ENCODE measurements around the gene PHF11. TPM values are rescaled to one million over a fixed set of nuclear protein-coding genes. Genes with fewer than 3 reads are reported as not detected.
A peak's percentile ranks its signal among the peaks of the same experiment; 100 is the strongest.

PHF11 gene
- total and polyA plus RNA-seq, 2 of the 13 experiments (the other 11 are each of a cell fraction or from before 2014, with no cell fraction given) = 15.8 to 22.0 TPM

DNA sequence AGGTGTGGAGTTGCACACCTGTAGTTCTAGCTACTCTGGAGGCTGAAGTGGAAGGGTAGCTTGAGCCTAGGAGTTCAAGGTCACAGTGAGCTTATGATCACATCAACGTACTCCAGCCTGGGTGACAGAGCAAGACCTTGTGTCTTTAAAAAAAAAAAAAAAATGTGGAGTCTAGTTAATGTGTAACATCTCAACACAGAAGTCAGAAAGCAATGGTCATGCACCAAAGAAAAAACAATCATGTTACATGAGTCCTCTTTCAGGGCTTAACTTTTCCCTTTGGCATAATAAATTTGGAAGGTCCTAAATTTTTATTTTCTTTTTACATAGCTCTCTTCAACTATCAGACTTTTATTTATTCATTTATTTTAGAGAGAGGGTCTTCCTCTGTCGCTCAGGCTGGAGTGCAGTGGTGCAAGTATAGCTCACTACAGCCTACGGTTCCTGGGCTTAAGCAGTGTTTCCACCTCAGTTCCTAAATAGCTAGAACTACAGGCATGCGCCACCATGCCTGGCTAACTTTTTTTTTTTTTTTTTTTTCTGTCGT, 29.4 kb upstream of the PHF11 start (continued):
- TF ChIP-seq ZSCAN22 (CRISPR knock-in tag; IDR thresholded peaks at IDR 0.05) (no peak), PCBP2 (optimal IDR thresholded peaks at IDR 0.05; ENCODE audit: low read depth, low read length, poor library complexity, severe bottlenecking) (no peak), ZFY (CRISPR knock-in tag; IDR thresholded peaks at IDR 0.05) (no peak), ZBTB7B (CRISPR knock-in tag; IDR thresholded peaks at IDR 0.05) (no peak), NRL (CRISPR knock-in tag; IDR thresholded peaks at IDR 0.05; ENCODE audit: borderline replicate concordance) (no peak), YEATS4 (CRISPR knock-in tag; IDR thresholded peaks at IDR 0.05; ENCODE audit: borderline replicate concordance) (no peak), ZBTB1 (CRISPR knock-in tag; IDR thresholded peaks at IDR 0.05; ENCODE audit: borderline replicate concordance) (no peak), NFYB (CRISPR knock-in tag; IDR thresholded peaks at IDR 0.05) (no peak), NR2F6 (IDR thresholded peaks at IDR 0.05) (0 out of 2 replicates have a peak, but pooled peaks have one; percentile 21), NR2F6 (CRISPR knock-in tag; IDR thresholded peaks at IDR 0.05) (peak; percentile 73), GATAD2A (CRISPR knock-in tag; IDR thresholded peaks at IDR 0.05) (peak; percentile 33; the same call in 1 of the 2 replicates), ZNF350 (CRISPR knock-in tag; IDR thresholded peaks at IDR 0.05; ENCODE audit: borderline replicate concordance, low read depth) (no peak), ZSCAN30 (CRISPR knock-in tag; IDR thresholded peaks at IDR 0.05) (no peak), SIN3B (IDR thresholded peaks at IDR 0.05; ENCODE audit: low read length) (no peak), FOXP1 (IDR thresholded peaks at IDR 0.05) (no peak), FOXP1 (CRISPR knock-in tag; IDR thresholded peaks at IDR 0.05) (no peak; the same call in 1 of the 2 replicates), BRCA1 (CRISPR knock-in tag; IDR thresholded peaks at IDR 0.05) (no peak), ATF7 (IDR thresholded peaks at IDR 0.05) (no peak), ATF7 (CRISPR knock-in tag; IDR thresholded peaks at IDR 0.05) (no peak), KDM6A (CRISPR knock-in tag; IDR thresholded peaks at IDR 0.05; ENCODE audit: low read depth) (peak; percentile 65), ASH2L (IDR thresholded peaks at IDR 0.05; ENCODE audit: insufficient read length, low read depth, low read length) (peak; percentile 84), ZNF563 (CRISPR knock-in tag; IDR thresholded peaks at IDR 0.05) (no peak), MIXL1 (CRISPR knock-in tag; IDR thresholded peaks at IDR 0.05) (peak; percentile 55; the same call in 1 of the 2 replicates), ZNF354B (CRISPR knock-in tag; IDR thresholded peaks at IDR 0.05) (no peak), CREB1 (IDR thresholded peaks at IDR 0.05) (no peak), CREB1 (CRISPR knock-in tag; IDR thresholded peaks at IDR 0.05) (0 out of 2 replicates have a peak, but pooled peaks have one; percentile 18)
- TF ChIP-seq, protein P1, sequence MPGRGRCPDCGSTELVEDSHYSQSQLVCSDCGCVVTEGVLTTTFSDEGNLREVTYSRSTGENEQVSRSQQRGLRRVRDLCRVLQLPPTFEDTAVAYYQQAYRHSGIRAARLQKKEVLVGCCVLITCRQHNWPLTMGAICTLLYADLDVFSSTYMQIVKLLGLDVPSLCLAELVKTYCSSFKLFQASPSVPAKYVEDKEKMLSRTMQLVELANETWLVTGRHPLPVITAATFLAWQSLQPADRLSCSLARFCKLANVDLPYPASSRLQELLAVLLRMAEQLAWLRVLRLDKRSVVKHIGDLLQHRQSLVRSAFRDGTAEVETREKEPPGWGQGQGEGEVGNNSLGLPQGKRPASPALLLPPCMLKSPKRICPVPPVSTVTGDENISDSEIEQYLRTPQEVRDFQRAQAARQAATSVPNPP (CRISPR knock-in tag; IDR thresholded peaks at IDR 0.05) = no peak
- TF ChIP-seq, protein P2, sequence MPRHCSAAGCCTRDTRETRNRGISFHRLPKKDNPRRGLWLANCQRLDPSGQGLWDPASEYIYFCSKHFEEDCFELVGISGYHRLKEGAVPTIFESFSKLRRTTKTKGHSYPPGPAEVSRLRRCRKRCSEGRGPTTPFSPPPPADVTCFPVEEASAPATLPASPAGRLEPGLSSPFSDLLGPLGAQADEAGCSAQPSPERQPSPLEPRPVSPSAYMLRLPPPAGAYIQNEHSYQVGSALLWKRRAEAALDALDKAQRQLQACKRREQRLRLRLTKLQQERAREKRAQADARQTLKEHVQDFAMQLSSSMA (CRISPR knock-in tag; IDR thresholded peaks at IDR 0.05) = no peak
- TF ChIP-seq, protein P3, sequence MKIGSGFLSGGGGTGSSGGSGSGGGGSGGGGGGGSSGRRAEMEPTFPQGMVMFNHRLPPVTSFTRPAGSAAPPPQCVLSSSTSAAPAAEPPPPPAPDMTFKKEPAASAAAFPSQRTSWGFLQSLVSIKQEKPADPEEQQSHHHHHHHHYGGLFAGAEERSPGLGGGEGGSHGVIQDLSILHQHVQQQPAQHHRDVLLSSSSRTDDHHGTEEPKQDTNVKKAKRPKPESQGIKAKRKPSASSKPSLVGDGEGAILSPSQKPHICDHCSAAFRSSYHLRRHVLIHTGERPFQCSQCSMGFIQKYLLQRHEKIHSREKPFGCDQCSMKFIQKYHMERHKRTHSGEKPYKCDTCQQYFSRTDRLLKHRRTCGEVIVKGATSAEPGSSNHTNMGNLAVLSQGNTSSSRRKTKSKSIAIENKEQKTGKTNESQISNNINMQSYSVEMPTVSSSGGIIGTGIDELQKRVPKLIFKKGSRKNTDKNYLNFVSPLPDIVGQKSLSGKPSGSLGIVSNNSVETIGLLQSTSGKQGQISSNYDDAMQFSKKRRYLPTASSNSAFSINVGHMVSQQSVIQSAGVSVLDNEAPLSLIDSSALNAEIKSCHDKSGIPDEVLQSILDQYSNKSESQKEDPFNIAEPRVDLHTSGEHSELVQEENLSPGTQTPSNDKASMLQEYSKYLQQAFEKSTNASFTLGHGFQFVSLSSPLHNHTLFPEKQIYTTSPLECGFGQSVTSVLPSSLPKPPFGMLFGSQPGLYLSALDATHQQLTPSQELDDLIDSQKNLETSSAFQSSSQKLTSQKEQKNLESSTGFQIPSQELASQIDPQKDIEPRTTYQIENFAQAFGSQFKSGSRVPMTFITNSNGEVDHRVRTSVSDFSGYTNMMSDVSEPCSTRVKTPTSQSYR (CRISPR knock-in tag; IDR thresholded peaks at IDR 0.05; ENCODE audit: borderline replicate concordance) = no peak
- TF ChIP-seq, protein P4, sequence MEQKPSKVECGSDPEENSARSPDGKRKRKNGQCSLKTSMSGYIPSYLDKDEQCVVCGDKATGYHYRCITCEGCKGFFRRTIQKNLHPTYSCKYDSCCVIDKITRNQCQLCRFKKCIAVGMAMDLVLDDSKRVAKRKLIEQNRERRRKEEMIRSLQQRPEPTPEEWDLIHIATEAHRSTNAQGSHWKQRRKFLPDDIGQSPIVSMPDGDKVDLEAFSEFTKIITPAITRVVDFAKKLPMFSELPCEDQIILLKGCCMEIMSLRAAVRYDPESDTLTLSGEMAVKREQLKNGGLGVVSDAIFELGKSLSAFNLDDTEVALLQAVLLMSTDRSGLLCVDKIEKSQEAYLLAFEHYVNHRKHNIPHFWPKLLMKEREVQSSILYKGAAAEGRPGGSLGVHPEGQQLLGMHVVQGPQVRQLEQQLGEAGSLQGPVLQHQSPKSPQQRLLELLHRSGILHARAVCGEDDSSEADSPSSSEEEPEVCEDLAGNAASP (CRISPR knock-in tag; IDR thresholded peaks at IDR 0.05; ENCODE audit: borderline replicate concordance) = peak; percentile 50; the same call in 1 of the 2 replicates

Measured in HepG2 (cell line).